Kidney capillary endothelial cell (primary cell): Measurements from ENCODE around the gene LRP3.
"Not testable (repeated sequence)": the region's sequence is repeated elsewhere in the genome, so short reads cannot be mapped to it uniquely, and the experiment has no call there.

Experiments
- DNase-seq: peaks from one replicate; pipeline ENCODE4 v3.0.0-alpha.2; 2018; ENCODE audit warnings: low spot score

The LRP3 gene

GRCh38 chr19:33175886-33176669 is 18.1 kb upstream of the LRP3 start:
- peak; percentile 55 for DNase-seq

GRCh38 chr19:33176670-33177416 is 17.3 kb upstream of the LRP3 start:
- peak; percentile 93 for DNase-seq

- DNase-seq: peak; percentile 44
Measured at GRCh38 chr19:33177417-33177979, 16.6 kb upstream of the LRP3 start.

GRCh38 chr19:33186431-33187182 is 7.5 kb upstream of the LRP3 start:
- no peak for DNase-seq

GRCh38 chr19:33187183-33187540 is 7.0 kb upstream of the LRP3 start:
- no peak for DNase-seq

GRCh38 chr19:33189453-33189852 is 4.7 kb upstream of the LRP3 start:
- no peak for DNase-seq

- not testable (repeated sequence) for DNase-seq
Measured at GRCh38 chr19:33191092-33191491, 3.0 kb upstream of the LRP3 start.

- no peak for DNase-seq
Measured at GRCh38 chr19:33191501-33191900, 2.6 kb upstream of the LRP3 start.

- no peak for DNase-seq
Measured at GRCh38 chr19:33192010-33192409, 2.1 kb upstream of the LRP3 start.

GRCh38 chr19:33193269-33193864 is 763 bp upstream of the LRP3 start:
- DNase-seq: no peak

GRCh38 chr19:33194532-33194885 is 379 bp downstream of the LRP3 start:
- no peak for DNase-seq

- no peak for DNase-seq
Measured at GRCh38 chr19:33194886-33195644, 935 bp downstream of the LRP3 start.

- DNase-seq: no peak
Measured at GRCh38 chr19:33195645-33196347, 1.7 kb downstream of the LRP3 start.

GRCh38 chr19:33196446-33197193 is 2.5 kb downstream of the LRP3 start:
- no peak for DNase-seq

GRCh38 chr19:33197591-33198000 is 3.5 kb downstream of the LRP3 start:
- no peak for DNase-seq

GRCh38 chr19:33198169-33198568 is 4.0 kb downstream of the LRP3 start:
- DNase-seq: no peak

GRCh38 chr19:33199441-33200265 is 5.5 kb downstream of the LRP3 start:
- no peak for DNase-seq

- DNase-seq: no peak
Measured at GRCh38 chr19:33201473-33201872, 7.3 kb downstream of the LRP3 start.

GRCh38 chr19:33201886-33202545 is 7.9 kb downstream of the LRP3 start:
- DNase-seq: no peak
